T-helper 1 cell treated with Interleukin-12 subunit alpha and Interleukin-12 subunit beta and Interleukin-4 antibody, amounts not matched to agents 30 μg/mL and 1 μg/mL, for 36 hours (primary cell): ENCODE results near the gene RBFOX2.

ENCODE experiments used
- H3K27ac Mint-ChIP-seq: one replicate; pipeline ENCODE4 v1.8.0; 2021; ENCODE audit warnings: mild to moderate bottlenecking, mixed read lengths
- H3K27me3 Mint-ChIP-seq: one replicate; pipeline ENCODE4 v1.8.0; 2021; ENCODE audit warnings: low read depth, mixed read lengths
- H3K36me3 Mint-ChIP-seq: one replicate; pipeline ENCODE4 v1.8.0; 2021; ENCODE audit warnings: low read depth, mixed read lengths
- H3K4me1 Mint-ChIP-seq: one replicate; pipeline ENCODE4 v1.8.0; 2021; ENCODE audit warnings: low read depth, mixed read lengths
- H3K4me3 Mint-ChIP-seq: one replicate; pipeline ENCODE4 v1.8.0; 2021; ENCODE audit warnings: mild to moderate bottlenecking, moderate library complexity, mixed read lengths
- H3K9me3 Mint-ChIP-seq: one replicate; pipeline ENCODE4 v1.8.0; 2021; ENCODE audit warnings: mixed read lengths

Gene RBFOX2

GRCh38 chr22:35729309-35729698 is 299.3 kb downstream of the RBFOX2 start:
- Mint-ChIP-seq H3K4me3 (no peak overlapping the region), H3K36me3 (no peaks in the 10 kb centered on the region), H3K9me3 (no peaks in the 10 kb centered on the region), H3K27me3 (peaks cover 7% of the 10 kb centered on the region), H3K27ac (no peak overlapping the region), H3K4me1 (no peaks in the 10 kb centered on the region)

- Mint-ChIP-seq H3K4me1 (no peaks in the 10 kb centered on the region), H3K27ac (no peak overlapping the region), H3K36me3 (no peaks in the 10 kb centered on the region), H3K27me3 (peaks cover 7% of the 10 kb centered on the region), H3K9me3 (no peaks in the 10 kb centered on the region), H3K4me3 (no peak overlapping the region)
These were observed 299.9 kb downstream of the RBFOX2 start for GRCh38 chr22:35728639-35729308.

GRCh38 chr22:35727436-35727835 is 301.2 kb downstream of the RBFOX2 start:
- Mint-ChIP-seq H3K27ac (no peak overlapping the region), H3K36me3 (no peaks in the 10 kb centered on the region), H3K27me3 (peaks cover 7% of the 10 kb centered on the region), H3K4me3 (no peak overlapping the region), H3K4me1 (no peaks in the 10 kb centered on the region), H3K9me3 (no peaks in the 10 kb centered on the region)

GRCh38 chr22:35726933-35727332 is 301.7 kb downstream of the RBFOX2 start:
- no peaks in the 10 kb centered on the region for H3K36me3 Mint-ChIP-seq
- H3K9me3 Mint-ChIP-seq, result no peaks in the 10 kb centered on the region
- H3K4me1 Mint-ChIP-seq, result no peaks in the 10 kb centered on the region
- peaks cover 7% of the 10 kb centered on the region for H3K27me3 Mint-ChIP-seq
- H3K4me3 Mint-ChIP-seq, result no peak overlapping the region
- no peak overlapping the region for H3K27ac Mint-ChIP-seq

GRCh38 chr22:35726398-35726797 is 302.2 kb downstream of the RBFOX2 start:
- no peak overlapping the region for H3K4me3 Mint-ChIP-seq
- no peaks in the 10 kb centered on the region for H3K9me3 Mint-ChIP-seq

GRCh38 chr22:35725521-35725920 is 303.1 kb downstream of the RBFOX2 start:
- no peaks in the 10 kb centered on the region for H3K36me3 Mint-ChIP-seq
- H3K9me3 Mint-ChIP-seq, result no peaks in the 10 kb centered on the region
- H3K27ac Mint-ChIP-seq, result no peak overlapping the region
- H3K27me3 Mint-ChIP-seq, result peaks cover 4% of the 10 kb centered on the region
- no peaks in the 10 kb centered on the region for H3K4me1 Mint-ChIP-seq
- no peak overlapping the region for H3K4me3 Mint-ChIP-seq

More at GRCh38 chr22:35726398-35726797, 302.2 kb downstream of the RBFOX2 start:
- H3K36me3 Mint-ChIP-seq, result no peaks in the 10 kb centered on the region
- no peaks in the 10 kb centered on the region for H3K4me1 Mint-ChIP-seq
- peaks cover 7% of the 10 kb centered on the region for H3K27me3 Mint-ChIP-seq
- no peak overlapping the region for H3K27ac Mint-ChIP-seq

- Mint-ChIP-seq H3K27me3 (no peaks in the 10 kb centered on the region), H3K4me1 (no peaks in the 10 kb centered on the region), H3K9me3 (no peaks in the 10 kb centered on the region), H3K27ac (no peak overlapping the region), H3K36me3 (no peaks in the 10 kb centered on the region), H3K4me3 (no peak overlapping the region)
These were observed 306.7 kb downstream of the RBFOX2 start for GRCh38 chr22:35721960-35722359.

GRCh38 chr22:35719212-35719875 is 309.3 kb downstream of the RBFOX2 start:
- no peak overlapping the region for H3K4me3 Mint-ChIP-seq
- no peak overlapping the region for H3K27ac Mint-ChIP-seq
- H3K9me3 Mint-ChIP-seq, result no peaks in the 10 kb centered on the region
- no peaks in the 10 kb centered on the region for H3K4me1 Mint-ChIP-seq
- no peaks in the 10 kb centered on the region for H3K36me3 Mint-ChIP-seq
- no peaks in the 10 kb centered on the region for H3K27me3 Mint-ChIP-seq

GRCh38 chr22:35717572-35717971 is 311.1 kb downstream of the RBFOX2 start, which contains the start of gene APOL5:
Gene APOL5, plus strand, starts transcription at chr22:35717872. Its CDS starts 0 bp downstream, at chr22:35717872.
- Mint-ChIP-seq H3K36me3 (no peaks in the 10 kb centered on the region), H3K27me3 (peaks cover 6% of the 10 kb centered on the region), H3K4me3 (no peak within 1 kb of the TSS), H3K9me3 (peaks cover 6% of the 10 kb centered on the region), H3K4me1 (no peaks in the 10 kb centered on the region), H3K27ac (no peak within 1 kb of the TSS)

GRCh38 chr22:35712672-35713071 is 316.0 kb downstream of the RBFOX2 start:
- H3K27ac Mint-ChIP-seq, result no peak overlapping the region
- H3K9me3 Mint-ChIP-seq, result peaks cover 6% of the 10 kb centered on the region
- H3K36me3 Mint-ChIP-seq, result no peaks in the 10 kb centered on the region
- H3K27me3 Mint-ChIP-seq, result peaks cover 6% of the 10 kb centered on the region
- H3K4me1 Mint-ChIP-seq, result no peaks in the 10 kb centered on the region
- no peak overlapping the region for H3K4me3 Mint-ChIP-seq

- peaks cover 6% of the 10 kb centered on the region for H3K9me3 Mint-ChIP-seq
- no peaks in the 10 kb centered on the region for H3K36me3 Mint-ChIP-seq
- H3K4me3 Mint-ChIP-seq, result no peak overlapping the region
- no peak overlapping the region for H3K27ac Mint-ChIP-seq
- H3K27me3 Mint-ChIP-seq, result peaks cover 6% of the 10 kb centered on the region
- no peaks in the 10 kb centered on the region for H3K4me1 Mint-ChIP-seq
These were observed 317.3 kb downstream of the RBFOX2 start for GRCh38 chr22:35711336-35711735.

- H3K27ac Mint-ChIP-seq, result no peak overlapping the region
- peaks cover 6% of the 10 kb centered on the region for H3K27me3 Mint-ChIP-seq
- H3K9me3 Mint-ChIP-seq, result peaks cover 6% of the 10 kb centered on the region
- no peak overlapping the region for H3K4me3 Mint-ChIP-seq
- H3K36me3 Mint-ChIP-seq, result no peaks in the 10 kb centered on the region
- H3K4me1 Mint-ChIP-seq, result no peaks in the 10 kb centered on the region
These were observed 319.7 kb downstream of the RBFOX2 start for GRCh38 chr22:35708917-35709316.

GRCh38 chr22:35708453-35708852 is 320.2 kb downstream of the RBFOX2 start:
- Mint-ChIP-seq H3K27me3 (peaks cover 2% of the 10 kb centered on the region), H3K4me1 (no peaks in the 10 kb centered on the region), H3K36me3 (no peaks in the 10 kb centered on the region), H3K4me3 (no peak overlapping the region), H3K9me3 (peaks cover 6% of the 10 kb centered on the region), H3K27ac (no peak overlapping the region)

GRCh38 chr22:35705141-35705540 is 323.5 kb downstream of the RBFOX2 start:
- no peak overlapping the region for H3K4me3 Mint-ChIP-seq
- H3K36me3 Mint-ChIP-seq, result no peaks in the 10 kb centered on the region

GRCh38 chr22:35703861-35704584 is 324.6 kb downstream of the RBFOX2 start:
- no peaks in the 10 kb centered on the region for H3K27me3 Mint-ChIP-seq
- H3K27ac Mint-ChIP-seq, result no peak overlapping the region
- no peaks in the 10 kb centered on the region for H3K36me3 Mint-ChIP-seq
- H3K9me3 Mint-ChIP-seq, result no peaks in the 10 kb centered on the region
- no peak overlapping the region for H3K4me3 Mint-ChIP-seq
- H3K4me1 Mint-ChIP-seq, result no peaks in the 10 kb centered on the region

More at GRCh38 chr22:35705141-35705540, 323.5 kb downstream of the RBFOX2 start:
- no peaks in the 10 kb centered on the region for H3K4me1 Mint-ChIP-seq
- H3K27ac Mint-ChIP-seq, result no peak overlapping the region
- H3K9me3 Mint-ChIP-seq, result no peaks in the 10 kb centered on the region
- no peaks in the 10 kb centered on the region for H3K27me3 Mint-ChIP-seq
